Lower lobe of right lung (tissue), 2 donors: ENCODE data around the gene CHID1. TPM values are rescaled to one million over a fixed set of nuclear protein-coding genes. Genes with fewer than 3 reads are reported as not detected.

ENCODE experiments used
- ATAC-seq, 2 donors: fragments of 200-7000 bp; cut with Tn5 transposase; one replicate each; pipeline ENCODE4 v1.9.1; 2020 to 2022; ENCODE audit warnings: mild to moderate bottlenecking in 2 of 2, moderate library complexity in 2 of 2
- DNase-seq: peaks from one replicate; pipeline ENCODE4 v3.0.0-alpha.2; 2020
- H3K27ac ChIP-seq: fragments of 200-600 bp; one replicate; pipeline ENCODE4 v1.8.0; 2022
- H3K27me3 ChIP-seq: fragments of 200-600 bp; one replicate; pipeline ENCODE4 v1.8.0; 2022; ENCODE audit warnings: low read depth
- H3K36me3 ChIP-seq: fragments of 200-600 bp; one replicate; pipeline ENCODE4 v1.8.0; 2022; ENCODE audit warnings: mild to moderate bottlenecking
- H3K4me1 ChIP-seq: fragments of 200-600 bp; one replicate; pipeline ENCODE4 v1.8.0; 2022
- H3K4me3 ChIP-seq: fragments of 200-600 bp; one replicate; pipeline ENCODE4 v1.8.0; 2022; ENCODE audit warnings: mild to moderate bottlenecking
- H3K9me3 ChIP-seq: fragments of 200-600 bp; one replicate; pipeline ENCODE4 v1.8.0; 2022
- intact Hi-C: fragments of 100-400 bp; cut with DNase I; formaldehyde crosslinking; loops from one replicate; pipeline ENCODE4 v1.11.0; 2022
- long read RNA-seq: library from polyadenylated mRNA; unstranded; transcript quantifications from one replicate; pipeline ENCODE4 v2.0.0, GENCODE V29; 2021
- total RNA-seq: library from RNA; stranded (reverse); fragmentation: NEBNext Ultra II Directional; extraction: Animal tissue kit (Norgen Biotek cat#: 25700); gene quantifications from one replicate; pipeline ENCODE4 v1.2.1, GENCODE V29; 2021
- TF ChIP-seq, protein P1 (sequence below): fragments of 200-600 bp; IDR thresholded peaks from one replicate; pipeline ENCODE4 v1.8.0; 2022; ENCODE audit warnings: antibody characterized with exemption, mild to moderate bottlenecking
- donor health status: DM: no; HTN: yes; CAD: no; lungs with severe emphysema.

The CHID1 gene
- total RNA-seq: 65.0 TPM
- long read RNA-seq, transcript CHID1-201 (13 exons, 3,374 nt): major isoform, 42 of 111 reads
- long read RNA-seq, transcript CHID1-203 (14 exons, 1,477 nt): minor isoform, 20 of 111 reads
- long read RNA-seq, partial matches to known transcripts: 18 of 111 reads
- long read RNA-seq, other reads (novel, unspliced or antisense): 28 of 111 reads

DNA sequence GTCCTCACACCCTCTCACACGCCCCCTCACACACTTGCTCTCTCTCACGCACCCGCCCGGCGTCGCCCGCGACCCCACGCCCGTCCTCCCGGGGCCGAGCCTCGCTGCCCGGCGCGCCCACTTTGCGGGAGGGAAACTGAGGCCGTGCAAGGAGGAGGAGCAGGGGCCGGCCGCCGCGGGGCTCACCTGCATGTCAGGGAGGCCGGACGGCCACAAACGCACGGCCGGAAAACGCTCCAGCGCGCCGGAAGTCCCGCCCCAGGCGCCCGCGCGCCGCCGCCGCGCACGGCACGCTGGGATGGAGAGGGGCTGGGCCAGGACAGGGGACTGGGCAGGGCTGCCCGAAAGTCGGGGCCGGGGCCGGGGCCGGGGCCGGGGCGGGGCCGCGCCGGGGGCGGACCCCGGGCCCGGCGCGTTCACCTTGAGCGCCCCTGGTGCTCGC, at the start of gene CHID1:
TSS of gene CHID1 (minus strand) at position 222 of the 442 bp plus-strand sequence. CDS start 5,994 bp downstream, outside the sequence.
- Histone ChIP-seq H3K4me1 (peaks cover 17% of the 10 kb centered on the region), H3K4me3 (peak within 1 kb of the TSS; percentile 81), H3K9me3 (no peaks in the 10 kb centered on the region), H3K36me3 (no peaks in the 10 kb centered on the region), H3K27ac (peak within 1 kb of the TSS; percentile 90), H3K27me3 (no peaks in the 10 kb centered on the region)
- ATAC-seq (peak; percentile 95 to 98), DNase-seq (peak; percentile 90)
- TF ChIP-seq, protein P1, sequence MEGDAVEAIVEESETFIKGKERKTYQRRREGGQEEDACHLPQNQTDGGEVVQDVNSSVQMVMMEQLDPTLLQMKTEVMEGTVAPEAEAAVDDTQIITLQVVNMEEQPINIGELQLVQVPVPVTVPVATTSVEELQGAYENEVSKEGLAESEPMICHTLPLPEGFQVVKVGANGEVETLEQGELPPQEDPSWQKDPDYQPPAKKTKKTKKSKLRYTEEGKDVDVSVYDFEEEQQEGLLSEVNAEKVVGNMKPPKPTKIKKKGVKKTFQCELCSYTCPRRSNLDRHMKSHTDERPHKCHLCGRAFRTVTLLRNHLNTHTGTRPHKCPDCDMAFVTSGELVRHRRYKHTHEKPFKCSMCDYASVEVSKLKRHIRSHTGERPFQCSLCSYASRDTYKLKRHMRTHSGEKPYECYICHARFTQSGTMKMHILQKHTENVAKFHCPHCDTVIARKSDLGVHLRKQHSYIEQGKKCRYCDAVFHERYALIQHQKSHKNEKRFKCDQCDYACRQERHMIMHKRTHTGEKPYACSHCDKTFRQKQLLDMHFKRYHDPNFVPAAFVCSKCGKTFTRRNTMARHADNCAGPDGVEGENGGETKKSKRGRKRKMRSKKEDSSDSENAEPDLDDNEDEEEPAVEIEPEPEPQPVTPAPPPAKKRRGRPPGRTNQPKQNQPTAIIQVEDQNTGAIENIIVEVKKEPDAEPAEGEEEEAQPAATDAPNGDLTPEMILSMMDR: no peak
- intact Hi-C loops: no loop called here

GRCh38 chr11:959608-960007, 49.0 kb upstream of the CHID1 start:
- DNase-seq (no peak), ATAC-seq (no peak)
- Histone ChIP-seq H3K4me1 (peaks cover 12% of the 10 kb centered on the region), H3K9me3 (no peaks in the 10 kb centered on the region), H3K27me3 (no peaks in the 10 kb centered on the region), H3K4me3 (no peak overlapping the region), H3K27ac (no peak overlapping the region), H3K36me3 (peaks cover 60% of the 10 kb centered on the region)
- TF ChIP-seq, protein P1: no peak
- intact Hi-C loops: no loop called here

- Histone ChIP-seq H3K36me3 (peaks cover 54% of the 10 kb centered on the region), H3K9me3 (no peaks in the 10 kb centered on the region), H3K4me3 (no peak overlapping the region), H3K4me1 (peaks cover 15% of the 10 kb centered on the region), H3K27me3 (no peaks in the 10 kb centered on the region), H3K27ac (no peak overlapping the region)
- intact Hi-C loops: no loop called here
- TF ChIP-seq, protein P1: no peak
- ATAC-seq (no peak), DNase-seq (peak; percentile 33)
Observed at GRCh38 chr11:959027-959426, 48.4 kb upstream of the CHID1 start.

- Histone ChIP-seq H3K27me3 (no peaks in the 10 kb centered on the region), H3K4me1 (peaks cover 16% of the 10 kb centered on the region), H3K4me3 (no peak overlapping the region), H3K9me3 (no peaks in the 10 kb centered on the region), H3K27ac (no peak overlapping the region), H3K36me3 (peaks cover 45% of the 10 kb centered on the region)
- DNase-seq (peak; percentile 10), ATAC-seq (no peak)
- intact Hi-C loops: no loop called here
- TF ChIP-seq, protein P1: no peak
Observed at GRCh38 chr11:958101-958500, 47.5 kb upstream of the CHID1 start.

DNA sequence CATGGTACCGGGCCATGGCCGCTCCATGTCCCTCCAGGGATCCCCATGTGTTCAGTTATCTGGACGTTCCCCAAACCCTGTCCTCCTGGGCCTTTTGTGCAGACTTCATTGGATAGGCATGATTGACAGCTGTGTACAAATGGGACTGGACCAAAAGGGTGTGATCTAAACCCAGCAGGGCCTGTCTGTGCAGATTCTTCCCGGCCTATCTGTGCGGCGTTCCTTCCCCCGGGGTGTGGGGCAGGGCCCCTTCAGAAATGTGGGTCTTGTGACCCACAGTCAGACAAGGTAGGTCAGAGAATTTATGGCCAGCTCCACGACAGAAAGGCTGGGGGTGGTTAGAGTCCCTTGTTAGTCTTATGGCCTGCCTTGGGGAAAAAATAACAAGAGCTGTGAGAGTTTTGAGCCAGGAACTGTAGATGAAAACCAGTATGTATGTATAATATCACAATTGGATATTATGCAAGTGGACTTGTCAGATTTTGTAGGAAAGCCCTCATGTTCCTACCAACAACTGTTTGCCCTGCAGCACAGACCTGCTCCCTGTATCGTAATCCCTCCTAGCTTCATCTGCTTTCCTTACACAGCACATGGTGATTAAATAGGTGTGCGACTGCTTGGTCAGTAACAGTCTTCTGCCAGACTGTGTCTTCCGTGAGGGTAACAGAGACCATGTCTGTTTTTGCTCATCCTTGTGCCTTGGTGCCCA, 46.8 kb upstream of the CHID1 start:
- DNase-seq (peak; percentile 20), ATAC-seq (no peak)
- TF ChIP-seq, protein P1: no peak
- Histone ChIP-seq H3K9me3 (no peaks in the 10 kb centered on the region), H3K27ac (no peak overlapping the region), H3K27me3 (no peaks in the 10 kb centered on the region), H3K4me1 (peaks cover 17% of the 10 kb centered on the region), H3K4me3 (no peak overlapping the region), H3K36me3 (peaks cover 38% of the 10 kb centered on the region)
- intact Hi-C loops: no loop called here
